GM18511 (cell line): ENCODE measurements around the gene ZNF629.

Source experiments
- ATAC-seq: cut with Tn5 transposase; IDR thresholded peaks from one replicate; pipeline ENCODE4 v1.9.1; 2021; ENCODE audit warnings: mild to moderate bottlenecking, moderate library complexity; ENCODE audit not compliant: unreplicated experiment

The ZNF629 gene

DNA sequence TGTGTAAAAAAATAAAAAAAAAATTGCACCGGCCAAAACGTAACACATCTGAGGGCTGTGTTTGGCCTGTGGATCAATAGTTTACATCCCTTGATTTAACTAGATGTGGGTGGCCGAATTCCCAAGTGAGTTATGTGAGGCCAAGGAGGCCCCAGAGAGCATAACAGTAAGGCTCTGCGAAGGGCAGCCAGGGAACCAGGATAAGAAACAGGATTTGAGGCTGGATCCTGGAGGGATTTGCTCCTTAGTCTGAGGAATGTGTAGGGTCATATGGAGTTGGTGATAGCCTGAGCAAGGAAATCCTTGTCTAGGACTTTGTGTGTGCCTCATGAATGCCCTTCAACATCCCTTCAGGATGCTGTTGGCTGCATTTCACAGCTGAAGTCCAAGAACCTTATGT lies 36.8 kb downstream of the ZNF629 start:
- ATAC-seq, result no peak

- ATAC-seq, result peak; percentile 32
These were observed 38.2 kb downstream of the ZNF629 start for GRCh38 chr16:30748634-30749445.

DNA sequence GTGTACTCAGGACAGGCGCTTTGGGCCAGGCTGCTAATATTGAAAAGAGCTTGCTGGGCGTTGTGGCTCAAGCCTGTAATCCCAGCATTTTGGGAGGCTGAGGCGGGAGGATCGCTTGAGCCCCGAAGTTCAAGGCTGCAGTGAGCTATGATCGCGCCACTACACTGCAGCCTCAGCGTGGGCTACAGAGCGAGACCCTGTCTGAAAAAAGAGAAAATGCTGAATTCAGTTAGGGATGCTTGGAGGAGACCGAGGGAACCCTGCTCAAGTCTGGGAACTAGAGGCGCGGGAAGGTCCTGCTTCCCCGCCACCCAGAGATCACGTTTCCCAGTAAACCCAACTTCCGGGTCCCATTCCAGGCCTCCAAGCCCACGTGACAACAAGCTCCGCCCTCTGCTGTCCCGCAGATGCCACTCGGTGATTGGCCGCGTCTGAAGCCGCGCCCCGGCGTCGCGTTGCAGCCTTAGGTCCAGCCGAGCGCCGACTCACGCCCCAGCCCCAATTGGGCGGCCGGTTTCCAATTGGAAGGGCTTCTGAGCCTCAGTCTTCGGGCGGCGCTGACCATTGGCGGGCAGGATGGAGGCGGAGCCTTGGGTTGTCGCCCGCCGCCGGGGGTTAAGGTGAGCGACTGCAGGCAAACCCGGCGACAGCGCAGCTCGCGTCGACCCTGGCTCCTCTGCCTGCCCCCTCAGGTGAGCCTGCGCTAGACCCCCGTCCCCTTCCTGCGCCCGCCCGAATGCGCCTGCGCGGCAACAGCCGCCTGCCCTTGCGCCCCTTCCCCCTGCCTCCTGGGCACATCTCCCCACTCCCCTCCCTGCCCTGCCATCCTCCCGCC lies 39.0 kb downstream of the ZNF629 start, which contains the start of gene PHKG2:
Gene PHKG2 (plus strand): TSS at position 627 of the 835 bp plus-strand sequence. CDS start 396 bp downstream, outside the sequence.
- peak; percentile 96 for ATAC-seq

DNA sequence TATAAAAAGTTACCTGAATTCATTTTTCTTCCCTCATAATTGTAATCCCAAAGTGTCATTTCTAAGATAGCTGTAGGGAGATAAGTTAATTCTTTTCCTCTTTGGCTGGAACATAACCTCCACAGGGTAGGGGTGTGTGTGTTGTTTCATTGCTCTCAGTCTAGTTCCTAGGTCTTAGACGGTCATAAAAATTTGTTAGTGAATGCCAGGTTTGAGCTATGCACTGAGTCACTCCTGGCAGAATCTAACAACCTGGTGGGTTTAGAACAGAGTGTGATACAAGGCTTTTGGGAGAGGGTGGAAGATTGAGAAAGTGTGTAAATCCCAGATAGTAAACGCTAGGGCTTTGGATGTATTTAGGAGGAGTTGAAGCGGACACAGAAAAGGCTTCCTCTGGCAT lies 39.7 kb downstream of the ZNF629 start:
- no peak for ATAC-seq

- ATAC-seq, result no peak
These were observed 40.3 kb downstream of the ZNF629 start for GRCh38 chr16:30746638-30747175.

- ATAC-seq, result no peak
These were observed 41.9 kb downstream of the ZNF629 start for GRCh38 chr16:30745082-30745481.

DNA sequence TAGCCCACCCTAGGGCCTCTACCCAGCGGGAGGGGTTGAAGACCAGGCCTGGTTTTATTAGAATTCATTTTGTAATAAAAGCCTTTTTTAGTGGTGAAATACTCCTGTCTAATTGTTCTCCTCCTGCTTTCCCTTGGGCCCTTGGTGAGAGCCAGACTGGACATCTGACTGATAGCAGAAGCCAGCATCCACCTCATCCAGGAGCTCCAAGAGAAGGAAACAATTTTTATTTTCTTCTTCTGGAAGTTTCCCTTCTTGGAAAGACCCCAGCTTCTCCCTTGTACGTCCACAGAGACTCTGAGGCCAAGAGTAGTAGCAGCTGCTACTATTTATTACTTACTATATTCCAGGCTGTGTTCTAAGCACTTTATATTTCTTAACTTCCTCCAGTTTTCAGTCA lies 42.8 kb downstream of the ZNF629 start:
- ATAC-seq, result no peak

- ATAC-seq, result no peak
These were observed 43.3 kb downstream of the ZNF629 start for GRCh38 chr16:30743716-30744115.

DNA sequence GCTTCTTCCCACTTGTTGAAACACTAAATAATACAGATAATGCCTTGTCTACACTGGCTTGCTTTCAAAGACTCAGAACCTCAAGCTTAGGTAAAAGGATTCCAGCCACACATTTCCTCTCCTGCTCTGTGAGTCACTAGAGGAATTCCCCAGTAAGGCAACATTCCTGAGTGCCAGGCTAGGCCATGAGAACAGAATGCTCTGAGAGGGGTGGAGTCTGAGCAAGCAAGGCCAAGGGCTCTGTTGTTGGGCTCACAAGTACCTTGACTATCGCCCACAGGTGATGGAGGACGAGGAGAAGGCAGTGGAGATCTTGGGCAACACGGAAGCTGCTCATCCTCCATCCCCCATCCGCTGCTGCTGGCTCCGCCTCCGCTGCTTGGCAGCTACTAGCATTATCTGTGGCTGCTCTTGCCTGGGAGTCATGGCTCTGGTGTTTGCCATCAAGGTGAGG lies 45.5 kb downstream of the ZNF629 start:
- no peak for ATAC-seq

- ATAC-seq, result no peak
These were observed 46.4 kb downstream of the ZNF629 start for GRCh38 chr16:30740364-30741251.

DNA sequence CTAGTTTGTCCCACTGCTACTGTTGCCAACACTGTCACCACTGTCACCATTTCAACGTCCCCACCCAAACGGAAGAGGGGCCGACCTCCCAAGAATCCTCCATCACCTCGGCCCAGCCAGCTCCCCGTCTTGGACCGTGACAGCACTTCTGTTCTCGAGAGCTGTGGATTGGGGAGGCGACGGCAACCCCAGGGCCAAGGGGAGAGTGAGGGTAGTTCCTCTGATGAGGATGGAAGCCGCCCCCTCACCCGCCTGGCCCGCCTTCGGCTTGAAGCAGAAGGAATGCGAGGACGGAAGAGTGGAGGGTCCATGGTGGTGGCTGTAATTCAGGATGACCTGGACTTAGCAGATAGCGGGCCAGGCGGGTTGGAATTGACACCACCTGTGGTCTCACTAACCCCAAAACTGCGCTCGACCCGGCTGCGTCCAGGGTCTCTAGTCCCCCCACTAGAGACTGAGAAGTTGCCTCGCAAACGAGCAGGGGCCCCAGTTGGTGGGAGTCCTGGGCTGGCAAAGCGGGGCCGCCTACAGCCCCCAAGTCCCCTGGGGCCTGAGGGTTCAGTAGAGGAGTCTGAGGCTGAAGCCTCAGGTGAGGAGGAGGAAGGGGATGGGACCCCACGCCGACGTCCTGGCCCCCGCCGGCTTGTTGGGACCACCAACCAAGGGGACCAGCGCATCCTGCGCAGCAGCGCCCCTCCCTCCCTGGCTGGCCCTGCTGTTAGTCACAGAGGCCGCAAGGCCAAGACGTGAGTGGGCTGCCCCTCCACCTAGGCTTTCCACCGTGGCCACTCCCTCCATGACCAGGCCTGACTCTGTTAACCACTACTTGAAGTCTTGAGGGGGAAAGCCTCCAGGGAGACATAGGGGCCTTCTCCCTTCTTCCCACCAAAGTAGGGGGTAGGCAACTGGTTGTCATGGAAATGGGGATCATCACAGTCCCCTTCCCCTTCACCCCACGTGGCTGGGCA lies 47.7 kb downstream of the ZNF629 start:
- ATAC-seq, result no peak

- no peak for ATAC-seq
These were observed 49.0 kb downstream of the ZNF629 start for GRCh38 chr16:30737794-30738648.

- ATAC-seq, result no peak
These were observed 49.8 kb downstream of the ZNF629 start for GRCh38 chr16:30736995-30737793.

GRCh38 chr16:30731411-30731810 lies 55.6 kb downstream of the ZNF629 start:
- no peak for ATAC-seq

DNA sequence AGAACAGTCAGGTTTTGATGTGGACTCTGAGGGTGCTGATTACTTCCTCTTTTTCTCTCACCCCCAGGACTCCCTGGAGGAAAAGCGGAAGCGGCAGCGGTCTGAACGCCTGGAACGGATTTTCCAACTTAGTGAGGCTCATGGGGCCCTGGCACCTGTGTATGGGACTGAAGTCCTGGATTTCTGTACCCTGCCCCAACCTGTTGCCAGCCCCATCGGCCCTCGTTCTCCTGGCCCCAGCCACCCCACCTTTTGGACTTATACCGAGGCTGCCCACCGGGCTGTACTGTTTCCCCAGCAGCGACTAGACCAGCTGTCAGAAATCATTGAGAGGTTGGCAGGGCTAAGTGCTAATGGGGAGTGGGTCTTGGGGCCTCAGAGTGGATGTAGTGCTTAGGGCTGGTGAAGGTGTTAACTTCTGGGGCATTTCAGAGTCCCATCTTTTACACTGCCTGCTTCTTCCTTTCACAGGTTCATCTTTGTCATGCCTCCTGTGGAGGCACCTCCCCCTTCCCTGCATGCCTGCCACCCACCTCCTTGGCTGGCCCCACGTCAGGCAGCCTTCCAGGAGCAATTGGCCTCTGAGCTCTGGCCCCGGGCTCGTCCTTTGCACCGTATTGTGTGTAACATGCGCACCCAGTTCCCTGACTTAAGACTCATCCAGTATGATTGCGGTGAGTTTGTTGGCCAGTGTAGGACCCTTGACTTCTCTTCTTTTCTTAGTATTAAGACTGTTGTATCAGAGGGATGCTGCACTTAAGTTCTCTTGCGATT lies 57.9 kb downstream of the ZNF629 start:
- no peak for ATAC-seq
